Measurements from ENCODE around the gene C16orf74. TPM values are rescaled to one million over a fixed set of nuclear protein-coding genes. Genes with fewer than 3 reads are reported as not detected.
A peak's percentile ranks its signal among the peaks of the same experiment; 100 is the strongest.

Gene C16orf74
- total and polyA plus RNA-seq, 2 of the 13 experiments (the other 11 are each of a cell fraction or from before 2014, with no cell fraction given) = 0.13 to 0.29 TPM

GRCh38 chr16:85799497-85800320 is 48.8 kb upstream of the C16orf74 start, which contains the start of the genes COX4I1 and EMC8 (continued):
- TF ChIP-seq, protein P1, sequence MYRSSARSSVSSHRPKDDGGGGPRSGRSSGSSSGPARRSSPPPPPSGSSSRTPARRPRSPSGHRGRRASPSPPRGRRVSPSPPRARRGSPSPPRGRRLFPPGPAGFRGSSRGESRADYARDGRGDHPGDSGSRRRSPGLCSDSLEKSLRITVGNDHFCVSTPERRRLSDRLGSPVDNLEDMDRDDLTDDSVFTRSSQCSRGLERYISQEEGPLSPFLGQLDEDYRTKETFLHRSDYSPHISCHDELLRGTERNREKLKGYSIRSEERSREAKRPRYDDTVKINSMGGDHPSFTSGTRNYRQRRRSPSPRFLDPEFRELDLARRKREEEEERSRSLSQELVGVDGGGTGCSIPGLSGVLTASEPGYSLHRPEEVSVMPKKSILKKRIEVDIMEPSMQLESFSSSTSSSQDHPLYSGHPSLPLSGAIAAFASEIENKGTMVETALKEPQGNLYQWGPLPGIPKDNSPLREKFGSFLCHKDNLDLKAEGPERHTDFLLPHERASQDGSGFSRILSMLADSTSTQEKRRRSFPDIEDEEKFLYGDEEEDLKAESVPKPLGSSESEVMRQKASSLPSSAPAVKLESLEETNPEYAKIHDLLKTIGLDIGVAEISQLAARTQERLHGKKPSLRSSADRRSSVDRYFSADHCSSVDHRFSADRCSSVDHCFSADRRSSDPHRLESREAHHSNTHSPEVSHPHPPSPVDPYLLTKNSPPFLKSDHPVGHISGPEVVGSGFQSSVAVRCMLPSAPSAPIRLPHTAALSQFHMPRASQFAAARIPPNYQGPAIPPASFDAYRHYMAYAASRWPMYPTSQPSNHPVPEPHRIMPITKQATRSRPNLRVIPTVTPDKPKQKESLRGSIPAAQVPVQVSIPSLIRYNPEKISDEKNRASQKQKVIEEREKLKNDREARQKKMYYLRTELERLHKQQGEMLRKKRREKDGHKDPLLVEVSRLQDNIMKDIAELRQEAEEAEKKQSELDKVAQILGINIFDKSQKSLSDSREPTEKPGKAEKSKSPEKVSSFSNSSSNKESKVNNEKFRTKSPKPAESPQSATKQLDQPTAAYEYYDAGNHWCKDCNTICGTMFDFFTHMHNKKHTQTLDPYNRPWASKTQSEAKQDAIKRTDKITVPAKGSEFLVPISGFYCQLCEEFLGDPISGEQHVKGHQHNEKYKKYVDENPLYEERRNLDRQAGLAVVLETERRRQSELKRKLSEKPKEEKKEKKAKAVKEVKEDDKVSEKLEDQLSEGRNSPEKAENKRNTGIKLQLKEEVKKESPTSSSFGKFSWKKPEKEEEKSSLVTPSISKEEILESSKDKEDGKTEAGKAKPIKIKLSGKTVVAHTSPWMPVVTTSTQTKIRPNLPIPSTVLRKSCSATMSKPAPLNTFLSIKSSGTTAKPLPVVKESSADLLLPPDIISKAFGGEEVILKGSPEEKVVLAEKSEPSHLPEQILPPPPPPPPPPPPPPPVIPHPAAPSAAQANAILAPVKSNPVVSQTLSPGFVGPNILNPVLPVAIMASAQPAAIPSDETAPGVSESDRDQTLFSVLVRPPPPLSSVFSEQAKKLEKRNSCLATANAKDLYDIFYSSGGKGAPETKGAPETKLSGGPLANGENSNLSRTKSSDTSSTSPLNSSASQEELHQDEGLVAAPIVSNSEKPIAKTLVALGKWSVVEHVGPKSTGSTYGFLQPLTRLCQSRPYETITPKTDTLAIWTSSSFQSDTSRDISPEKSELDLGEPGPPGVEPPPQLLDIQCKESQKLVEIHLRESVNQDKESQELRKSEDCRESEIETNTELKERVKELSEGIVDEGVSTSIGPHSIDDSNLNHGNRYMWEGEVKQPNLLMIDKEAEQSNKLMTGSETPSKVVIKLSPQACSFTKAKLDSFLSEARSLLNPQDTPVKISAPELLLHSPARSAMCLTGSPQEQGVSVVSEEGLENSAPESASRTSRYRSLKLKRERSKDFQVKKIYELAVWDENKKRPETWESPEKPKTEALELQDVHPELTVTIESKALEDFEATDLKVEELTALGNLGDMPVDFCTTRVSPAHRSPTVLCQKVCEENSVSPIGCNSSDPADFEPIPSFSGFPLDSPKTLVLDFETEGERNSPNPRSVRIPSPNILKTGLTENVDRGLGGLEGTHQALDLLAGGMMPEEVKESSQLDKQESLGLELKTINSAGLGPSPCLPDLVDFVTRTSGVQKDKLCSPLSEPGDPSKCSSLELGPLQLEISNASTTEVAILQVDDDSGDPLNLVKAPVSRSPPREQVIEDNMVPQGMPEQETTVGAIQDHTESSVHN (CRISPR knock-in tag; IDR thresholded peaks at IDR 0.05) = peak; percentile 46; the same call in 1 of the 2 replicates
- peak; percentile 85 for TF ChIP-seq ZNF263 (CRISPR knock-in tag; IDR thresholded peaks at IDR 0.05)
- TF ChIP-seq ZNF556 (CRISPR knock-in tag; IDR thresholded peaks at IDR 0.05; ENCODE audit: borderline replicate concordance) = peak; percentile 87; the same call in 1 of the 2 replicates
- no peak for TF ChIP-seq PRMT3 (CRISPR knock-in tag; IDR thresholded peaks at IDR 0.05; ENCODE audit: borderline replicate concordance, low read depth)
- no peak; the same call in 1 of the 2 replicates for TF ChIP-seq CHD2 (IDR thresholded peaks at IDR 0.05; ENCODE audit: low read depth, low read length)
- TF ChIP-seq, protein P2, sequence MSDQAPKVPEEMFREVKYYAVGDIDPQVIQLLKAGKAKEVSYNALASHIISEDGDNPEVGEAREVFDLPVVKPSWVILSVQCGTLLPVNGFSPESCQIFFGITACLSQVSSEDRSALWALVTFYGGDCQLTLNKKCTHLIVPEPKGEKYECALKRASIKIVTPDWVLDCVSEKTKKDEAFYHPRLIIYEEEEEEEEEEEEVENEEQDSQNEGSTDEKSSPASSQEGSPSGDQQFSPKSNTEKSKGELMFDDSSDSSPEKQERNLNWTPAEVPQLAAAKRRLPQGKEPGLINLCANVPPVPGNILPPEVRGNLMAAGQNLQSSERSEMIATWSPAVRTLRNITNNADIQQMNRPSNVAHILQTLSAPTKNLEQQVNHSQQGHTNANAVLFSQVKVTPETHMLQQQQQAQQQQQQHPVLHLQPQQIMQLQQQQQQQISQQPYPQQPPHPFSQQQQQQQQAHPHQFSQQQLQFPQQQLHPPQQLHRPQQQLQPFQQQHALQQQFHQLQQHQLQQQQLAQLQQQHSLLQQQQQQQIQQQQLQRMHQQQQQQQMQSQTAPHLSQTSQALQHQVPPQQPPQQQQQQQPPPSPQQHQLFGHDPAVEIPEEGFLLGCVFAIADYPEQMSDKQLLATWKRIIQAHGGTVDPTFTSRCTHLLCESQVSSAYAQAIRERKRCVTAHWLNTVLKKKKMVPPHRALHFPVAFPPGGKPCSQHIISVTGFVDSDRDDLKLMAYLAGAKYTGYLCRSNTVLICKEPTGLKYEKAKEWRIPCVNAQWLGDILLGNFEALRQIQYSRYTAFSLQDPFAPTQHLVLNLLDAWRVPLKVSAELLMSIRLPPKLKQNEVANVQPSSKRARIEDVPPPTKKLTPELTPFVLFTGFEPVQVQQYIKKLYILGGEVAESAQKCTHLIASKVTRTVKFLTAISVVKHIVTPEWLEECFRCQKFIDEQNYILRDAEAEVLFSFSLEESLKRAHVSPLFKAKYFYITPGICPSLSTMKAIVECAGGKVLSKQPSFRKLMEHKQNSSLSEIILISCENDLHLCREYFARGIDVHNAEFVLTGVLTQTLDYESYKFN (CRISPR knock-in tag; conservative IDR thresholded peaks at IDR 0.05) = peak; percentile 64
- no peak for TF ChIP-seq ZNF616 (CRISPR knock-in tag; IDR thresholded peaks at IDR 0.05; ENCODE audit: low read depth)
- no peak for TF ChIP-seq TCF7 (IDR thresholded peaks at IDR 0.05; ENCODE audit: low read depth)
- no peak for TF ChIP-seq ZBTB14 (CRISPR knock-in tag; IDR thresholded peaks at IDR 0.05)
- TF ChIP-seq PAX8 (CRISPR knock-in tag; IDR thresholded peaks at IDR 0.05; ENCODE audit: borderline replicate concordance) = no peak; the same call in 1 of the 2 replicates
- no peak; the same call in 1 of the 2 replicates for TF ChIP-seq ZNF605 (CRISPR knock-in tag; IDR thresholded peaks at IDR 0.05)
- peak; percentile 57 for TF ChIP-seq ZNF446 (CRISPR knock-in tag; IDR thresholded peaks at IDR 0.05)
- TF ChIP-seq, protein P3, sequence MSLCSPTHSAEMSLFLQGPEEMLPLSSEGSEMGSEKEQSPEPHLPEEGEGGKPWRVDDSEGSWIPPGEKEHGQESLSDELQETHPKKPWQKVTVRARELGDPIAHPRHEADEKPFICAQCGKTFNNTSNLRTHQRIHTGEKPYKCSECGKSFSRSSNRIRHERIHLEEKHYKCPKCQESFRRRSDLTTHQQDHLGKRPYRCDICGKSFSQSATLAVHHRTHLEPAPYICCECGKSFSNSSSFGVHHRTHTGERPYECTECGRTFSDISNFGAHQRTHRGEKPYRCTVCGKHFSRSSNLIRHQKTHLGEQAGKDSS (CRISPR knock-in tag; IDR thresholded peaks at IDR 0.05; ENCODE audit: borderline replicate concordance, low read depth) = peak; percentile 26; the same call in 1 of the 2 replicates
- no peak; the same call in 1 of the 2 replicates for TF ChIP-seq ISX (CRISPR knock-in tag; conservative IDR thresholded peaks at IDR 0.05)
